ENCODE measurements around the gene FMO3. TPM values are rescaled to one million over a fixed set of nuclear protein-coding genes. Genes with fewer than 3 reads are reported as not detected.

FMO3 gene
- total and polyA plus RNA-seq, 2 donors (not counting 1 experiment from before 2014, with no cell fraction given) = 76.3 to 148 TPM

- TF ChIP-seq CTCF (conservative IDR thresholded peaks at IDR 0.05 in 1 of 2, IDR thresholded peaks at IDR 0.05 in 1 of 2; ENCODE audit: low read depth in 1 of 2, low read length in 2 of 2) = no peak
- Histone ChIP-seq H3K4me2 (ENCODE audit: extremely low read depth, insufficient read depth, low read length) (no peak overlapping the region), H3K79me2 (ENCODE audit: control insufficient read depth, insufficient read depth, low read length) (no peaks in the 10 kb centered on the region), H2AFZ (ENCODE audit: low read length) (no peak overlapping the region), H3K4me1 (ENCODE audit: control insufficient read depth, extremely low read depth, insufficient read depth, low read length) (peaks cover 20% of the 10 kb centered on the region), H3K9me3 (ENCODE audit: control insufficient read depth, insufficient read depth, low read depth, low read length) (no peaks in the 10 kb centered on the region), H3K27me3 (ENCODE audit: control insufficient read depth, insufficient read depth, low read length) (no peaks in the 10 kb centered on the region), H3K4me3 (replicated peaks in 1 of 4; ENCODE audit: control extremely low read depth in 1 of 4, insufficient read depth in 1 of 4, low read depth in 3 of 4, low read length in 4 of 4) (no peak overlapping the region), H3K36me3 (ENCODE audit: control insufficient read depth, insufficient read depth, low read length) (no peaks in the 10 kb centered on the region), H3K27ac (ENCODE audit: insufficient read depth, low read length) (no peak overlapping the region), H3K9ac (ENCODE audit: insufficient read depth, low read length) (no peak overlapping the region), H4K20me1 (ENCODE audit: control insufficient read depth, extremely low read depth, insufficient read depth, low read length) (no peaks in the 10 kb centered on the region)
- no peak for DNase-seq (ENCODE audit: low read depth in 2 of 2)
These were observed 48.3 kb downstream of the FMO3 start for GRCh38 chr1:171138980-171139379.

GRCh38 chr1:171139890-171140289 is 49.2 kb downstream of the FMO3 start:
- H4K20me1 ChIP-seq (ENCODE audit: control insufficient read depth, extremely low read depth, insufficient read depth, low read length) = no peaks in the 10 kb centered on the region
- H2AFZ ChIP-seq (ENCODE audit: low read length) = no peak overlapping the region
- H3K9me3 ChIP-seq (ENCODE audit: control insufficient read depth, insufficient read depth, low read depth, low read length) = no peaks in the 10 kb centered on the region
- no peak for DNase-seq (ENCODE audit: low read depth in 2 of 2)
- H3K79me2 ChIP-seq (ENCODE audit: control insufficient read depth, insufficient read depth, low read length) = no peaks in the 10 kb centered on the region
- peaks cover 20% of the 10 kb centered on the region for H3K4me1 ChIP-seq (ENCODE audit: control insufficient read depth, extremely low read depth, insufficient read depth, low read length)
- H3K9ac ChIP-seq (ENCODE audit: insufficient read depth, low read length) = no peak overlapping the region
- no peak overlapping the region for H3K4me2 ChIP-seq (ENCODE audit: extremely low read depth, insufficient read depth, low read length)
- H3K27me3 ChIP-seq (ENCODE audit: control insufficient read depth, insufficient read depth, low read length) = no peaks in the 10 kb centered on the region
- no peak overlapping the region for H3K4me3 ChIP-seq (replicated peaks in 1 of 4; ENCODE audit: control extremely low read depth in 1 of 4, insufficient read depth in 1 of 4, low read depth in 3 of 4, low read length in 4 of 4)
- no peak for TF ChIP-seq EZH2 (IDR thresholded peaks at IDR 0.05; ENCODE audit: low read length, missing control alignments)
- TF ChIP-seq CTCF (conservative IDR thresholded peaks at IDR 0.05 in 1 of 2, IDR thresholded peaks at IDR 0.05 in 1 of 2; ENCODE audit: low read depth in 1 of 2, low read length in 2 of 2) = no peak
- H3K36me3 ChIP-seq (ENCODE audit: control insufficient read depth, insufficient read depth, low read length) = no peaks in the 10 kb centered on the region
- no peak overlapping the region for H3K27ac ChIP-seq (ENCODE audit: insufficient read depth, low read length)

GRCh38 chr1:171140401-171140800 is 49.7 kb downstream of the FMO3 start:
- Histone ChIP-seq H3K27ac (ENCODE audit: insufficient read depth, low read length) (no peak overlapping the region), H4K20me1 (ENCODE audit: control insufficient read depth, extremely low read depth, insufficient read depth, low read length) (no peaks in the 10 kb centered on the region)
- no peak for DNase-seq (ENCODE audit: low read depth in 2 of 2)

More at GRCh38 chr1:171140401-171140800, 49.7 kb downstream of the FMO3 start:
- no peaks in the 10 kb centered on the region for H3K9me3 ChIP-seq (ENCODE audit: control insufficient read depth, insufficient read depth, low read depth, low read length)
- no peak overlapping the region for H3K4me3 ChIP-seq (replicated peaks in 1 of 4; ENCODE audit: control extremely low read depth in 1 of 4, insufficient read depth in 1 of 4, low read depth in 3 of 4, low read length in 4 of 4)
- H3K27me3 ChIP-seq (ENCODE audit: control insufficient read depth, insufficient read depth, low read length) = no peaks in the 10 kb centered on the region
- H3K4me2 ChIP-seq (ENCODE audit: extremely low read depth, insufficient read depth, low read length) = no peak overlapping the region
- no peak for TF ChIP-seq EZH2 (IDR thresholded peaks at IDR 0.05; ENCODE audit: low read length, missing control alignments)
- TF ChIP-seq CTCF (conservative IDR thresholded peaks at IDR 0.05 in 1 of 2, IDR thresholded peaks at IDR 0.05 in 1 of 2; ENCODE audit: low read depth in 1 of 2, low read length in 2 of 2) = no peak
- peaks cover 20% of the 10 kb centered on the region for H3K4me1 ChIP-seq (ENCODE audit: control insufficient read depth, extremely low read depth, insufficient read depth, low read length)
- H3K9ac ChIP-seq (ENCODE audit: insufficient read depth, low read length) = no peak overlapping the region
- no peaks in the 10 kb centered on the region for H3K36me3 ChIP-seq (ENCODE audit: control insufficient read depth, insufficient read depth, low read length)
- H3K79me2 ChIP-seq (ENCODE audit: control insufficient read depth, insufficient read depth, low read length) = no peaks in the 10 kb centered on the region
- H2AFZ ChIP-seq (ENCODE audit: low read length) = no peak overlapping the region
